HepG2 (cell line): ENCODE data around the gene PRKCZ. TPM values are rescaled to one million over a fixed set of nuclear protein-coding genes. Genes with fewer than 3 reads are reported as not detected.
A peak's percentile ranks its signal among the peaks of the same experiment; 100 is the strongest.

Source experiments
- CHCHD3 ChIP-seq: sonication (generic); formaldehyde crosslinking; IDR thresholded peaks from 2 replicates; pipeline ENCODE4 v1.8.0; 2022; ENCODE audit warnings: mild to moderate bottlenecking, missing genetic modification reagents, moderate library complexity
- ELK4 ChIP-seq: sonication (generic); formaldehyde crosslinking; IDR thresholded peaks from 2 replicates; pipeline ENCODE4 v1.9.0; 2021; ENCODE audit warnings: missing genetic modification reagents, borderline replicate concordance
- FOSL1 ChIP-seq: sonication (generic); formaldehyde crosslinking; IDR thresholded peaks from 2 replicates; pipeline ENCODE4 v1.9.0; 2021; ENCODE audit warnings: missing genetic modification reagents, borderline replicate concordance
- FOXC1 ChIP-seq: sonication (generic); formaldehyde crosslinking; IDR thresholded peaks from 2 replicates; pipeline ENCODE4 v1.8.0; 2022; ENCODE audit warnings: mild to moderate bottlenecking, missing genetic modification reagents, borderline replicate concordance
- GFI1 ChIP-seq: sonication (generic); formaldehyde crosslinking; IDR thresholded peaks from 2 replicates; pipeline ENCODE4 v1.5.0; 2020; ENCODE audit warnings: missing genetic modification reagents, mild to moderate bottlenecking, borderline replicate concordance
- HNF1B ChIP-seq: sonication (generic); formaldehyde crosslinking; IDR thresholded peaks from 2 replicates; pipeline ENCODE4 v1.5.1; 2020; ENCODE audit warnings: mild to moderate bottlenecking, moderate library complexity, missing genetic modification reagents
- HNF4A ChIP-seq: sonication (generic); formaldehyde crosslinking; IDR thresholded peaks from 2 replicates; pipeline ENCODE4 v1.4.0; 2020; ENCODE audit warnings: missing genetic modification reagents
- MAX ChIP-seq: IDR thresholded peaks from 2 replicates; pipeline ENCODE4 v1.6.1; 2012; ENCODE audit warnings: inconsistent platforms
- MXD4 ChIP-seq: IDR thresholded peaks from 2 replicates; pipeline ENCODE4 v1.6.1; 2016; ENCODE audit warnings: mild to moderate bottlenecking, missing biosample characterization, missing genetic modification reagents
- PATZ1 ChIP-seq: sonication (generic); formaldehyde crosslinking; IDR thresholded peaks from 2 replicates; pipeline ENCODE4 v1.4.0; 2020; ENCODE audit warnings: missing genetic modification reagents
- PHB2 ChIP-seq: fragments of 450-650 bp; IDR thresholded peaks from 2 replicates; pipeline ENCODE4 v1.6.1; 2018; ENCODE audit not compliant: partially characterized antibody
- TEAD2 ChIP-seq: sonication (generic); formaldehyde crosslinking; IDR thresholded peaks from 2 replicates; pipeline ENCODE4 v1.9.0; 2021; ENCODE audit warnings: missing genetic modification reagents
- ZC3H4 ChIP-seq: sonication (generic); formaldehyde crosslinking; IDR thresholded peaks from 2 replicates; pipeline ENCODE4 v1.4.0; 2020; ENCODE audit warnings: missing genetic modification reagents, borderline replicate concordance
- ZKSCAN5 ChIP-seq: sonication (generic); formaldehyde crosslinking; IDR thresholded peaks from 2 replicates; pipeline ENCODE4 v1.5.1; 2020; ENCODE audit warnings: mild to moderate bottlenecking, missing genetic modification reagents
- ZNF292 ChIP-seq: sonication (generic); formaldehyde crosslinking; IDR thresholded peaks from 2 replicates; pipeline ENCODE4 v1.8.1; 2022; ENCODE audit warnings: mild to moderate bottlenecking, low read depth, missing genetic modification reagents, borderline replicate concordance
- ZNF331 ChIP-seq: sonication (generic); formaldehyde crosslinking; IDR thresholded peaks from 2 replicates; pipeline ENCODE4 v1.4.0; 2020; ENCODE audit warnings: missing genetic modification reagents
- ZNF335 ChIP-seq: sonication (generic); formaldehyde crosslinking; IDR thresholded peaks from 2 replicates; pipeline ENCODE4 v1.4.0; 2020; ENCODE audit warnings: missing genetic modification reagents
- ZNF460 ChIP-seq: sonication (generic); formaldehyde crosslinking; IDR thresholded peaks from 2 replicates; pipeline ENCODE4 v1.5.1; 2020; ENCODE audit warnings: missing genetic modification reagents, mild to moderate bottlenecking, borderline replicate concordance
- ZNF7 ChIP-seq: IDR thresholded peaks from 2 replicates; pipeline ENCODE4 v1.6.1; 2016; ENCODE audit warnings: missing biosample characterization, missing genetic modification reagents
- ZNF766 ChIP-seq: sonication (generic); formaldehyde crosslinking; IDR thresholded peaks from 2 replicates; pipeline ENCODE4 v1.5.0; 2020; ENCODE audit warnings: missing genetic modification reagents, borderline replicate concordance
- polyA plus RNA-seq, 8 experiments: library from polyadenylated mRNA; depleted of rRNA in 3 of 8; stranded (reverse) in 7 of 8; unstranded in 1 of 8; fragments of >200 nt; fragmentation: Illumina TruSeq in 4 of 8; extraction: Trizol in 4 of 8; gene quantifications; 2 replicates each; pipeline versions ENCODE4 v1.2.1 to v1.2.3, GENCODE V29; 2011 to 2016; ENCODE audit warnings: low read depth in 4 of 8, missing spikeins in 1 of 8, mixed read lengths in 1 of 8; ENCODE audit not compliant: insufficient read depth in 1 of 8
- total RNA-seq, 5 experiments: library from RNA; depleted of rRNA; stranded (reverse); fragments of >200 nt; fragmentation: Illumina TruSeq; extraction: Trizol; gene quantifications; 2 replicates each; pipeline ENCODE4 v1.2.3, GENCODE V29; 2016; ENCODE audit warnings: low read depth in 1 of 5
- TF ChIP-seq, protein P1 (sequence below): IDR thresholded peaks from 2 replicates; pipeline ENCODE4 v1.6.1; 2016
- TF ChIP-seq, protein P2 (sequence below): sonication (generic); formaldehyde crosslinking; IDR thresholded peaks from 2 replicates; pipeline ENCODE4 v1.4.0; 2020; ENCODE audit warnings: missing genetic modification reagents

The PRKCZ gene
- total and polyA plus RNA-seq, 2 of the 13 experiments (the other 11 are each of a cell fraction or from before 2014, with no cell fraction given) = 34.7 to 85.2 TPM

GRCh38 chr1:2206813-2207487 is 156.7 kb downstream of the PRKCZ start (continued):
- TF ChIP-seq ELK4 (CRISPR knock-in tag) = no peak
- TF ChIP-seq MXD4 (CRISPR knock-in tag) = no peak
- TF ChIP-seq PATZ1 = peak; percentile 61
- TF ChIP-seq, protein P1, sequence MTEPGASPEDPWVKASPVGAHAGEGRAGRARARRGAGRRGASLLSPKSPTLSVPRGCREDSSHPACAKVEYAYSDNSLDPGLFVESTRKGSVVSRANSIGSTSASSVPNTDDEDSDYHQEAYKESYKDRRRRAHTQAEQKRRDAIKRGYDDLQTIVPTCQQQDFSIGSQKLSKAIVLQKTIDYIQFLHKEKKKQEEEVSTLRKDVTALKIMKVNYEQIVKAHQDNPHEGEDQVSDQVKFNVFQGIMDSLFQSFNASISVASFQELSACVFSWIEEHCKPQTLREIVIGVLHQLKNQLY (CRISPR knock-in tag) = no peak
- no peak for TF ChIP-seq ZNF331 (CRISPR knock-in tag)
- TF ChIP-seq ZC3H4 = no peak
- TF ChIP-seq FOXC1 (CRISPR knock-in tag) = no peak; the same call in 1 of the 2 replicates
- TF ChIP-seq GFI1 (CRISPR knock-in tag) = no peak
- no peak for TF ChIP-seq TEAD2 (CRISPR knock-in tag)
- TF ChIP-seq ZKSCAN5 (CRISPR knock-in tag) = no peak
- TF ChIP-seq, protein P2, sequence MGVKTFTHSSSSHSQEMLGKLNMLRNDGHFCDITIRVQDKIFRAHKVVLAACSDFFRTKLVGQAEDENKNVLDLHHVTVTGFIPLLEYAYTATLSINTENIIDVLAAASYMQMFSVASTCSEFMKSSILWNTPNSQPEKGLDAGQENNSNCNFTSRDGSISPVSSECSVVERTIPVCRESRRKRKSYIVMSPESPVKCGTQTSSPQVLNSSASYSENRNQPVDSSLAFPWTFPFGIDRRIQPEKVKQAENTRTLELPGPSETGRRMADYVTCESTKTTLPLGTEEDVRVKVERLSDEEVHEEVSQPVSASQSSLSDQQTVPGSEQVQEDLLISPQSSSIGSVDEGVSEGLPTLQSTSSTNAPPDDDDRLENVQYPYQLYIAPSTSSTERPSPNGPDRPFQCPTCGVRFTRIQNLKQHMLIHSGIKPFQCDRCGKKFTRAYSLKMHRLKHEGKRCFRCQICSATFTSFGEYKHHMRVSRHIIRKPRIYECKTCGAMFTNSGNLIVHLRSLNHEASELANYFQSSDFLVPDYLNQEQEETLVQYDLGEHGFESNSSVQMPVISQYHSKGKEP (CRISPR knock-in tag) = no peak
- peak; percentile 15; the same call in 1 of the 2 replicates for TF ChIP-seq MAX
- no peak for TF ChIP-seq CHCHD3 (CRISPR knock-in tag)
- TF ChIP-seq HNF1B (CRISPR knock-in tag) = no peak
- TF ChIP-seq ZNF335 = no peak
- no peak; the same call in 1 of the 2 replicates for TF ChIP-seq ZNF766 (CRISPR knock-in tag)
- no peak for TF ChIP-seq FOSL1 (CRISPR knock-in tag)
- no peak for TF ChIP-seq ZNF460
- peak; percentile 72 for TF ChIP-seq HNF4A (CRISPR knock-in tag)
- TF ChIP-seq PHB2 = no peak
- TF ChIP-seq ZNF292 (CRISPR knock-in tag) = no peak
- TF ChIP-seq ZNF7 = no peak
